IPS-18c (cell line): ENCODE measurements around the gene ZMYND8.
"Not testable (repeated sequence)": the region's sequence is repeated elsewhere in the genome, so short reads cannot be mapped to it uniquely, and the experiment has no call there.

Experiments used
- H3K4me3 ChIP-seq: 2 replicates; pipeline ENCODE4 v1.7.0; 2013; ENCODE audit warnings: low read depth, mild to moderate bottlenecking, low read length, moderate library complexity; ENCODE audit not compliant: insufficient read depth
- H3K9me3 ChIP-seq: one replicate; pipeline ENCODE4 v1.6.1; 2013; ENCODE audit warnings: mild to moderate bottlenecking, low read length, moderate library complexity; ENCODE audit not compliant: control insufficient read depth, insufficient read depth

ZMYND8 gene

DNA sequence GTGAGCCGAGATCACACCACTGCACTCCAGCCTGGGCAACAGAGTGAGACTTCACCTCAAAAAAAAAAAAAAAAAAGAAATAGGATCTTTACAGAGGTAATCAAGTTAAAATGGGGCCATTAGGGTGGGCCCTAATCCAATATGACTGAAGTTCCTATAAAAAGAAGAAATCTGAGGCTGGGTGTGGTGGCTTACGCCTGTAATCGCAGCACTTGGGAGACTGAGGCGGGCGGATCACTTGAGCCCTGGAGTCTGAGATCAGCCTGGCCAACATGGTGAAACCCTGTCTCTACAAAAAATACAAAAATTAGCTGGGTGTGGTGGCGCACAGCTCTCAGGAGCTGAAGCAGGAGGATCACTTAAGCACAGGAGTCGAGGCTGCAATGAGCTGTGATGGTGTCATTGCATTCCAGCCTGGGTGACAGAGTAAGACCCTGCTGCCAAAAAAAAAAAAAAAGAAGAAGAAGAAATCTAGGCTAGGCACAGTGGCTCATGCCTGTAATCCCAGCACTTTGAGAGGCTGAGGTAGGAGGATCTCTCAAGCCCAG, 19.7 kb upstream of the ZMYND8 start:
- not testable (repeated sequence) for H3K9me3 ChIP-seq, H3K4me3 ChIP-seq

- not testable (repeated sequence) for H3K9me3 ChIP-seq, H3K4me3 ChIP-seq
Measured at GRCh38 chr20:47374121-47374520, 17.6 kb upstream of the ZMYND8 start.

DNA sequence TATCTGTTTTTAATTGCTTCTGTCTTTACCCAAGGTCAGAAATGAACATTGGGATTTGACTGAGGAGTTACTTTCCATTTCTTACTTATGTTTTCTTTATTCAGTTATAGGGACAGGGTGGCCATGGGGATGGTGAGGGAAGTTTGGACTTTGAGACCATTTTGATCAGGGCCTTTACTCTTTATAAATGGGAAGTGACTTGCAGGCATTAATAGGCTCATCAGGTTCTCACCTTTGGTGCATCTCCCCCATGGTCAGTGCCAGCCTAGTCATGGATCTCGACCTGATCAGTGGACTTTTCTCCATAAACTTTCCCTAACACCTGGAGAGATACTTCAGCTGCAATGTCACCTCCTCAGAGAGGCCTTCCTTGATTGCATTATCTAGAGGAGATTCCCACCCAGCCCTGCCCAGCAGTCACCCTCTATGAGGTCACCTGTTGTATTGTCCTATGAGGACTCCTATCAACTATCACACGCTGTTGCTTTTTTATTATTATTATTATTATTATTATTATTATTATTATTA, 16.8 kb upstream of the ZMYND8 start:
- H3K9me3 ChIP-seq: peaks cover 2% of the 10 kb centered on the region
- H3K4me3 ChIP-seq: no peak overlapping the region

- peaks cover 2% of the 10 kb centered on the region for H3K9me3 ChIP-seq
- no peak overlapping the region; the same call in 1 of the 2 replicates for H3K4me3 ChIP-seq
Measured at GRCh38 chr20:47370850-47371782, 14.6 kb upstream of the ZMYND8 start.

- peaks cover 2% of the 10 kb centered on the region for H3K9me3 ChIP-seq
- H3K4me3 ChIP-seq: no peak overlapping the region
Measured at GRCh38 chr20:47370214-47370613, 13.7 kb upstream of the ZMYND8 start.

GRCh38 chr20:47368301-47368700, 11.8 kb upstream of the ZMYND8 start:
- peaks cover 2% of the 10 kb centered on the region for H3K9me3 ChIP-seq
- peak overlapping the region; percentile 75 for H3K4me3 ChIP-seq

- H3K4me3 ChIP-seq, H3K9me3 ChIP-seq: not testable (repeated sequence)
Measured at GRCh38 chr20:47366301-47366700, 9.8 kb upstream of the ZMYND8 start.

DNA sequence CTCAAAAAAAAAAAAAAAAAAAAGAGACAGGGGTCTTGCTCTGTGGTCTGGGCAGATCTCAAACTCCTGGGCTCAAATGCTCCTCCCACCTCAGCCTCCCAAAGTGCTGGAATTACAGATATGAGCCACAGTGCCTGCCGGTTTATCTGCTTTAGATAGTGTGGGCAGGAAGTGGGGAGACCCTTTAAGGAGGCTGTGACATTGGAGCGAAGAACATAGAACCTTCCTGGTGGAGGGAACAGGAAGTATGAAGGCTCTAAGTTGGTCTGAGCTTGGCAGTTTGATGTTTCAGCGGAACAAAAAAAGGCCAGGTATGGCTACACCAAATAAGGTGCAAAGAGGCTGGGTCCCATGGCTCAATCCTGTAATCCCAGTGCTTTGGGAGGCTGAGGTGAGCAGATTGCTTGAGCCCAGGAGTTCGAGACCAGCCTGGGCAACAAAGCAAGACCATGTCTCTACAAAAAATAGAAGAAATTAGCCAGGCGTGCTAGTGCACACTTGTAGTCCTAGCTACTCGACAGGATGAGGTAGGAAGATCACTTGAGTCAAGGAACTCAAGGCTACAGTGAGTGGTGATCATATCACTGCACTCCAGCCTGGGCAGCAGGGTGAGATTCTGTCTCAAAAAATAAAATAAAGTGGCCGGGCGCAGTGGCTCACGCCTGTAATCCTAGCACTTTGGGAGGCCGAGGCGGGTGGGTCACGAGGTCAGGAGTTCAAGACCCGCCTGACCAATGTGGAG, 8.7 kb upstream of the ZMYND8 start:
- Histone ChIP-seq H3K9me3 (no peaks in the 10 kb centered on the region), H3K4me3 (no peak overlapping the region)

- H3K4me3 ChIP-seq: no peak overlapping the region; the same call in 1 of the 2 replicates
Measured at GRCh38 chr20:47362361-47363219, 6.1 kb upstream of the ZMYND8 start.

DNA sequence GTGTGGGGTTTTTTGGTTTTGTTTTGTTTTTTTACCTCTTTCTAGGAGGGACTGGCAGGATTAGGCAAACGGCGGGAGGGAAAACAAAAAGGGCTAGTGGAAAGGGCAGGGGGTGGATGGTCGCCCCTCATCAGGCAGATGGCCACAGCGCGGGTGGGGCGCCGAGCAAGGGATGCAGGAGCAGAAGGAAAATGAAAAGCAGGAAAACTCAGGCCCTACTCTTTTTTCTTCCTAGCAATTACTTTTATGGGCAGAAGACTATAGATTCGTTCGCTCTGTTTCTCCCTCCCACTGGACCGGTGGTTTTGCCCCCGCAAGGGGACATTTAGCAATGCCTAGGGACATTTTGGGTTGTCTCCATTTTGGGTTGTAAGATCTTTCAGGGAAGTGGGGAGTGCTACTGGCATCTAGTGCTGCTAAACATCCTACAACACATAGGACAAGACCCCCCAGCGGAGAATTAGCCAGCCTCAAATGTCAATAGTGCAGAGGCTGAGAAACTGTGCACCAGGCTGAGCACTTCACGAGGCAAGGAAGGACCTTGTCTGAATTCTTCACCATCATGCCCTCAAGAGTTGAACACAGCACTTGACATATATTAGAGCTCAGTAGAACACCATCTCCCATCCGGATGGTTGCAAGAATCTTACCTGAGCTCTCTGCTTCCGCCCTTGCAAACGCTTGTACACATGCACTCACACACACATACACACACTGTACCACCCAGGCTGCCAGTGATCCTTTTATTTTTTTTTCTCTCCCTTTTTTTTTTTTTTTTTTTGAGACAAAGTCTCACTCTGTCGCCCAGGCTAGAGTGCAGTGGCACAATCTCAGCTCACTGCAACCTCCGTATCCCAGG, 4.8 kb upstream of the ZMYND8 start:
- H3K4me3 ChIP-seq: peak overlapping the region; percentile 3; the same call in 1 of the 2 replicates
- H3K9me3 ChIP-seq: no peaks in the 10 kb centered on the region

More at GRCh38 chr20:47362361-47363219, 6.1 kb upstream of the ZMYND8 start:
- H3K9me3 ChIP-seq: no peaks in the 10 kb centered on the region

- Histone ChIP-seq H3K4me3 (peak overlapping the region; percentile 17), H3K9me3 (no peaks in the 10 kb centered on the region)
Measured at GRCh38 chr20:47360297-47361056, 4.0 kb upstream of the ZMYND8 start.

GRCh38 chr20:47359530-47360296, 3.2 kb upstream of the ZMYND8 start:
- Histone ChIP-seq H3K9me3 (no peaks in the 10 kb centered on the region), H3K4me3 (peak overlapping the region; percentile 17; the same call in 1 of the 2 replicates)

GRCh38 chr20:47358672-47359529, 2.4 kb upstream of the ZMYND8 start:
- Histone ChIP-seq H3K4me3 (no peak overlapping the region), H3K9me3 (no peaks in the 10 kb centered on the region)
